Measurements from ENCODE around the gene CHPF2. TPM values are rescaled to one million over a fixed set of nuclear protein-coding genes. Genes with fewer than 3 reads are reported as not detected.

CHPF2 gene
- polyA plus RNA-seq, 3 donors = 34.4 to 38.0 (median 36.0) TPM

GRCh38 chr7:151209588-151209987 lies 22.7 kb upstream of the CHPF2 start:
- Histone ChIP-seq H3K4me2 (replicated peaks; ENCODE audit: extremely low read depth, low read length, poor library complexity, severe bottlenecking) (no peak overlapping the region), H2AFZ (ENCODE audit: insufficient read depth, low read depth, low read length, poor library complexity, severe bottlenecking) (no peak overlapping the region), H3K27me3 (ENCODE audit: control insufficient read depth in 2 of 2, insufficient read depth in 2 of 2, low read length in 2 of 2) (peaks cover 3 to 6% of the 10 kb centered on the region in 2 donors), H3K79me2 (ENCODE audit: insufficient read depth, low read length) (no peaks in the 10 kb centered on the region), H3K36me3 (replicated peaks in 1 of 2; ENCODE audit: control insufficient read depth in 1 of 2, insufficient read depth in 2 of 2, low read length in 2 of 2) (peaks cover 18 to 27% of the 10 kb centered on the region in 2 donors), H3K4me3 (replicated peaks in 1 of 3; ENCODE audit: low read depth in 2 of 3, low read length in 3 of 3) (no peak overlapping the region), H4K20me1 (ENCODE audit: insufficient read depth, low read length) (peaks cover 3% of the 10 kb centered on the region), H3K4me1 (ENCODE audit: control insufficient read depth in 1 of 2, insufficient read depth in 2 of 2, low read length in 2 of 2) (no peaks in the 10 kb centered on the region), H3K9ac (ENCODE audit: insufficient read depth, low read length, poor library complexity, severe bottlenecking) (no peak overlapping the region), H3K27ac (ENCODE audit: low read depth in 1 of 2, low read length in 2 of 2) (no peak overlapping the region), H3K9me3 (replicated peaks in 1 of 2; ENCODE audit: control insufficient read depth in 1 of 2, insufficient read depth in 1 of 2, low read length in 2 of 2) (no peaks in the 10 kb centered on the region)
- Mint-ChIP-seq H3K9me3 (peaks cover 0 to 4% (median 0%) of the 10 kb centered on the region in 7 donors), H3K36me3 (peaks cover 30 to 31% of the 10 kb centered on the region in 2 donors), H3K4me3 (no peak overlapping the region), H3K4me1 (no peaks in the 10 kb centered on the region), H3K27me3 (ENCODE audit: low read depth in 3 of 3) (peaks cover 25 to 37% (median 27%) of the 10 kb centered on the region in 3 donors), H3K27ac (no peak overlapping the region)
- 95% methylated on average over 3 of the region's 6 CpGs for WGBS (ENCODE audit: insufficient coverage)
- TF ChIP-seq, protein P1, sequence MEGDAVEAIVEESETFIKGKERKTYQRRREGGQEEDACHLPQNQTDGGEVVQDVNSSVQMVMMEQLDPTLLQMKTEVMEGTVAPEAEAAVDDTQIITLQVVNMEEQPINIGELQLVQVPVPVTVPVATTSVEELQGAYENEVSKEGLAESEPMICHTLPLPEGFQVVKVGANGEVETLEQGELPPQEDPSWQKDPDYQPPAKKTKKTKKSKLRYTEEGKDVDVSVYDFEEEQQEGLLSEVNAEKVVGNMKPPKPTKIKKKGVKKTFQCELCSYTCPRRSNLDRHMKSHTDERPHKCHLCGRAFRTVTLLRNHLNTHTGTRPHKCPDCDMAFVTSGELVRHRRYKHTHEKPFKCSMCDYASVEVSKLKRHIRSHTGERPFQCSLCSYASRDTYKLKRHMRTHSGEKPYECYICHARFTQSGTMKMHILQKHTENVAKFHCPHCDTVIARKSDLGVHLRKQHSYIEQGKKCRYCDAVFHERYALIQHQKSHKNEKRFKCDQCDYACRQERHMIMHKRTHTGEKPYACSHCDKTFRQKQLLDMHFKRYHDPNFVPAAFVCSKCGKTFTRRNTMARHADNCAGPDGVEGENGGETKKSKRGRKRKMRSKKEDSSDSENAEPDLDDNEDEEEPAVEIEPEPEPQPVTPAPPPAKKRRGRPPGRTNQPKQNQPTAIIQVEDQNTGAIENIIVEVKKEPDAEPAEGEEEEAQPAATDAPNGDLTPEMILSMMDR (IDR thresholded peaks at IDR 0.05) = no peak
- no peak for DNase-seq
- intact Hi-C loops (cut with micrococcal nuclease) = no loop called here

DNA sequence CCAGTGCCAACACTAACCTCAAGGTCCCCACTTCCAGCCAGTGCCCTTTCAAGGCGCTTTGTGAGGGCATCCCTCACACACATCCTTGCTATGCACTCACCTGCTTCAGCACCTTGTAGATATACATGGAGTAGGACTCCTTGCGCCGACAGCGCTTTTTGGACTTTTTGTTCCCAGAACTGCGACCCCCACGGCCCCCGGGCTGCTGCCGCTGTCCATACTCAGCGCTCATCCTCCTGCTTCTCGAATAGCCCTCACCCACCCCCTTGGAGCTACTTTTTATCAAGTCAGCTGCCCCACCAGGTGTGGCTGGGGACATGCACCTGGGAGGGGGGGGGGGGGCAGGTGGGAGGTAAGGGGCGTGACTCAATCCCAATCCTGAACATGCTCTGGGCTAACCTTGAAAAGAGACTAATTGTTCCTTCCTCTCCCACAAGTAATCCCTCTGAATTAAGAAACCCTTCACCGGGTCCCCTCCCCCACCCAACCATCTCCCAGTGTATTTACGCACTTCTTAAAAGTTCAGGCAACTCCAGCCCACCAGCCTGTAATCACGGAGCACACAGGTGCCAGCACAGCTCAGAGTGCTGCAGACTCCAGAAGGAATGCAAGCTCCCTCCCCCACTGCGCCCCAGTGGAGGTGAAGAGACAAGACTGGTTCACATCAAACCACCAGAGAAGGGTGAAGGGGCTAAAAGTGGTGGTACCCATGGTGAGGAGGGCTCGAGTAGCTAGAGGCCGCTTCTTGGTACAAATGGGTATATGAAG lies 22.0 kb upstream of the CHPF2 start, which contains the start of gene H2BK1:
TSS of gene H2BK1 (minus strand) at position 402 of the 768 bp plus-strand sequence. CDS start at position 232, 170 bp downstream.
- Histone ChIP-seq H2AFZ (ENCODE audit: insufficient read depth, low read depth, low read length, poor library complexity, severe bottlenecking) (no peak within 1 kb of the TSS), H3K9ac (ENCODE audit: insufficient read depth, low read length, poor library complexity, severe bottlenecking) (no peak within 1 kb of the TSS), H3K4me2 (replicated peaks; ENCODE audit: extremely low read depth, low read length, poor library complexity, severe bottlenecking) (no peak within 1 kb of the TSS), H4K20me1 (ENCODE audit: insufficient read depth, low read length) (peaks cover 3% of the 10 kb centered on the region), H3K4me1 (ENCODE audit: control insufficient read depth in 1 of 2, insufficient read depth in 2 of 2, low read length in 2 of 2) (no peaks in the 10 kb centered on the region), H3K27ac (ENCODE audit: low read depth in 1 of 2, low read length in 2 of 2) (no peak within 1 kb of the TSS), H3K36me3 (replicated peaks in 1 of 2; ENCODE audit: control insufficient read depth in 1 of 2, insufficient read depth in 2 of 2, low read length in 2 of 2) (peaks cover 25 to 34% of the 10 kb centered on the region in 2 donors), H3K79me2 (ENCODE audit: insufficient read depth, low read length) (no peaks in the 10 kb centered on the region), H3K4me3 (replicated peaks in 1 of 3; ENCODE audit: low read depth in 2 of 3, low read length in 3 of 3) (no peak within 1 kb of the TSS), H3K9me3 (replicated peaks in 1 of 2; ENCODE audit: control insufficient read depth in 1 of 2, insufficient read depth in 1 of 2, low read length in 2 of 2) (no peaks in the 10 kb centered on the region), H3K27me3 (ENCODE audit: control insufficient read depth in 2 of 2, insufficient read depth in 2 of 2, low read length in 2 of 2) (peaks cover 3 to 6% of the 10 kb centered on the region in 2 donors)
- intact Hi-C loops (cut with micrococcal nuclease) = no loop called here
- Mint-ChIP-seq H3K4me1 (no peaks in the 10 kb centered on the region), H3K27ac (peak within 1 kb of the TSS in 1 of 7 donors; percentile 21), H3K27me3 (ENCODE audit: low read depth in 3 of 3) (peaks cover 23 to 32% (median 23%) of the 10 kb centered on the region in 3 donors), H3K9me3 (peaks cover 0 to 2% (median 0%) of the 10 kb centered on the region in 7 donors), H3K36me3 (peaks cover 36 to 38% of the 10 kb centered on the region in 2 donors), H3K4me3 (no peak within 1 kb of the TSS)
- 95% methylated on average over 4 of the region's 17 CpGs for WGBS (ENCODE audit: insufficient coverage)
- no peak for DNase-seq
- TF ChIP-seq, protein P1 (IDR thresholded peaks at IDR 0.05) = no peak

All from CD14-positive monocyte (primary cell).